ENCODE results near the gene ADCY2.
A peak's percentile ranks its signal among the peaks of the same experiment; 100 is the strongest.

- TF ChIP-seq CTCF (IDR thresholded peaks at IDR 0.05) (peak in 3 of 12 donors; percentile 9 to 20 (median 14)), POLR2A (IDR thresholded peaks at IDR 0.05) (no peak)
These were observed 409.4 kb downstream of the ADCY2 start for GRCh38 chr5:7805379-7805778.

Data from heart left ventricle (tissue), 13 donors.